GM19328 (cell line): ENCODE results near the gene FARP1.
"Not testable (repeated sequence)": the region's sequence is repeated elsewhere in the genome, so short reads cannot be mapped to it uniquely, and the experiment has no call there.

Experiments
- ATAC-seq: cut with Tn5 transposase; IDR thresholded peaks from one replicate; pipeline ENCODE4 v1.9.1; 2021; ENCODE audit warnings: mild to moderate bottlenecking, moderate library complexity; ENCODE audit not compliant: unreplicated experiment

Gene FARP1

DNA sequence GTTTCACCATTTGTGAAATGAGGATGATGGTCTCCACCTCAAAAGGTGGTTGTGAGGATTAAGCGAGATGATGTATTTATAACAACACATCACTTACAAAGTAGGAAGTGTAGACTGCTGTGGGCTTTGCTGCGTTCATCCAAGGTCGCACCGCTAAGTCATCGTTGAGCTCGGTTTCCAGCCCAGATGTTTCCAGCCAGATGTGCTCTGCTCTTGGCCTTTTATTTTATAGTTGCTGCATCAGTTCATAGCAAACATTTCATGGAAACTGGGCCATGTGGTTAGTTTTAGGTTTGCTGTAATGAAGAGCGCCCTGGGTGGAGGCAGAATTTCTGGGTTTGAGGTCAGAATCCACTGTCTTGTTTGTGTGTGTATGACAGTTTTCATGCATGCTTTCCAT, 110.6 kb downstream of the FARP1 start:
- ATAC-seq: no peak

DNA sequence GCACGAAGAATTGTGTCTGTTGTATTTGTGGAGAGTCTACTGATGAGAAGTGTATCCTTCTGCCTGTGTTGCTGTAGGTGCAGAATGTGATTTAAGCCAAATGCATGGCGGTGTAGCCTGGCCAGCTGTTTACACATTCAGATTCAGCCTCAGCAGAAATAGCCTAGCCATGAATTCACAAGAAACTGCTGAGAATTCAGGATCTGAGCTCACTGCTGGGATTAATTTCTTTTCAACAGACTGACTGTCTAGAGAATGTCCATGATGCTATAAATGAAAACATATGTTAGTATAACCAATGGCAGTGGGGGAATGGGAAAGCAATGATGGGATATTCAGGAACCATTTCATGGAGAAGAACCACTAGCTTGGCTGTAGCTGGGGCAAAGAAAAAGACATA, 111.6 kb downstream of the FARP1 start:
- no peak for ATAC-seq

DNA sequence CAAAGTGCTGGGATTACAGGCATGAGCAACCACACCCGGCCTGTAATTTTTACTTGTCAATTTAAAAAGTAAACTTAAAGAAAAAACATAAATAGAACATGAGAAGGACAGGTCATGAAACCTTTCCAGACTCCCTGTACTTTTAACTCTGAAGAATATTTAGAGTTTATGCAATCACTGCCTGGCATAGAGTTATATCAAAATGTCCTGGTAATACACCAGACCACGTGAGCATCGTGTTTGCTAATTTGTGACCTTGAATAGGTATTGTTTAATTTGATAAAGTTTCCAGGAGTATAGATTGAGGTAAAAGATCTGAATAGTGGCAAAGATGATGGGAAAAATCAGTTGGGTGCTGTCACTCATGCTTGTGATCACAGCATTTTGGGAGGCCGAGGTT, 115.3 kb downstream of the FARP1 start:
- no peak for ATAC-seq

DNA sequence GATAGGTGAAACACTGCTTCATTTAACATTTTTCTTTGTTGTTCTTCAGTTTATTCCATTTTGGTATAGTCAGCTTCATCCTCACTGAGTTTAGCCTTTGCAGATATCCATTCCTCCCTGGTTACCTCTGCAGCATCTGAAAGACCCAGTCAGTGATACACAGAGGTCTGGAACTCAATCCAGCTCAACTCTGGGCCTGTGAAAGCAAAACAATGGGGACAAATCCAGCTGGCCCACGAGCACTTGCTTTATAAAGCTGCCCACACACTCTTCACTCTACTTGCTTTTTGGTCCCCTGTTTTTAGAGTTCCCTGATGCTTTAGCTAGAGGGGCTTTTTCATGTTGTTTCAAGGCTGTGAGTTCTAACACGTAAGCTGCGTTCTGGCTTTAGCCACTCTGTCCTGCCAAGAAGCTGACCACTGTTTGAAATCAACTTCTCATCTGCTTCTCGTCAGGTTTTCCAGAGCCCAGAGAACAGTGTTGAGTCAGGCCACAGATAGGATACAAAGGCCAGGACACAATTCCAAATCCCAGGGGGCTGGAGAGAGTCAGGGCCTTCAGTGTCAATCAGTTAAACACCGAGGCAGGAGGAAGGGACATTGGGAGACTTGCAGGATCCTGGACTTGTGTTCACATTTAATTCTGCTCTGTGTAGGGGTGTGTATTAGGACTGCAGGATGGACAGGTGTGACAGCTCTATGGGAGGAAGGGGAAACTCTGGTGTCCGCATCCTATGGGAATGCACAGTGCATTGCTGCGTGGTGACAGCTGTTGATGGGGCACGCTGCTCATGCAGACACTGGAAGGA, 117.7 kb downstream of the FARP1 start:
- no peak for ATAC-seq

GRCh38 chr13:98261165-98261702, 118.3 kb downstream of the FARP1 start:
- ATAC-seq: no peak

DNA sequence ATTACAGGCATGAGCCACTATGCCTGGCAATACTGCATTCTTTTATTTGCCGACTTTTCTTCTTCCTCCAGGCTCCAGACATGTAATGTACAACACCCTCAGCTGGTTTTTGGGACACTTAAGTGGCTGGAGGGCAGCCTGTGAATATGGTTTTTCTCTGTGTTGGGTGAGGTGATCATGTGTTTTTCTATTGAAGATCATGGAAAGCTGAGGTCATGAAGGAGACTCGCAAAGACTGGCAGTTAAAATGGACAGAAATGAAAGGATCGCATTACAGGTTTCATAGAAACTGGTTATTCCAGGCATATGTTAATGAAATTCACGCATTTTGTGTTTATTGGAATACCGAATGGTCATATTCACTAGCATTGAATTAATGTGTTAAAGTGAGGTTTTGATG, 119.4 kb downstream of the FARP1 start:
- no peak for ATAC-seq

DNA sequence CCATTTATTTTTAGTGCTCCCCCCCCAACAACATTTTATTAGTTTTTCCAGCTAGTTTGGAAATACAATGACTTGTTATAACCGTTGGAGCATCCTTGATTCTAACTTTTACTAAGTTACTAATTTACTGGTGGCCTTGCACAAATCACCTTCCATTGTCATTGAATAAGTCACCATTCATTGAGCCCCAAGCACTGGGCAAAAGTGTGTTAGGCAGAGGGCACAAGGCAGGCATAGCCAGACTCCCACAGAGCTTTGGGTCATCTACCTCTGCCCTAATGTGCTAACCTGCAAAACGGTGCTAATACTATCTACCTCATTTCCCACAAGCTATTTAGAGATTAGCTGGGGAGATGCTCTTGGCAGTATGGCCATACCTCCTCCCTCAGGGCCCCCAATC, 120.9 kb downstream of the FARP1 start:
- ATAC-seq: no peak

- no peak for ATAC-seq
Observed at GRCh38 chr13:98264877-98265276, 122.0 kb downstream of the FARP1 start.

DNA sequence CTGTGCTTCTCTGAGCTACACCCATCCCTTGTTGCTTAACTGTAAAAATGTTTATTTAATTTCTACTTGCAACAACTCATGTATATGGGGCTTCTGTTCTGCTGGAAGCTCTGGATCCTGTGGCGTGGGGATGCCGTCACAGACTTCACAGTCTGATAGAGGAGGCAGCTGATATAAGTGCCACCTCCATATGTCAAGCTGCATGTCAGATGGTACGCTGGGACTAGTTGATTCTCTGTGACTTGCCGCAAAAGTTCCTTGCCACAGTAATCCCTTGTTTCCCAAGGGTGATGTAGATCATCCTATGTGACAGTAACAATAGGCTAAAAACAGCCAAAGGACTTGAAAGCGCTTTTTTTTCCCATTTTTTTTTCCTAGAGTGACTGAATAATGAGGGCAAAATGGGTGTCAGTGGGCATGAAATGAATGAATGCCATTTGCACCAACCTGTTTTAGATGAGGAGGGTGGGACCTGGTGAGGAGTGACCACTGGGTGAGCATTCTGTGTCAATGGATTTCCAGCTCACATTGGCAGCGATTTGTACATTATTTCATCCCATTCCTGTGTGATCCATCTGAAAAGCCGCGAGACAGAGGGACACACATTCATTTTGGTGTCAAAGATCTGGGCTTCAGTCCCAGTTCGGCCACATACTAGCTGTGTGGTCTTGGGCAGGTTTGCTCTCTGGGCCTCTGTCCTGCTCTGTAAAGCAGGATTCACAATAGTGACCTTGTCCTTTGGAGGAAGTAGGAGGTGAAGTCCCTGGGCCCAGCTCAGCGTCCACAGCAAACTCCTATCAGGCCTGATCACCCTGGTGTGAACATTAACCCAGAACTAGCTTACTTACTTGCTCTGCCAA, 123.0 kb downstream of the FARP1 start:
- no peak for ATAC-seq

DNA sequence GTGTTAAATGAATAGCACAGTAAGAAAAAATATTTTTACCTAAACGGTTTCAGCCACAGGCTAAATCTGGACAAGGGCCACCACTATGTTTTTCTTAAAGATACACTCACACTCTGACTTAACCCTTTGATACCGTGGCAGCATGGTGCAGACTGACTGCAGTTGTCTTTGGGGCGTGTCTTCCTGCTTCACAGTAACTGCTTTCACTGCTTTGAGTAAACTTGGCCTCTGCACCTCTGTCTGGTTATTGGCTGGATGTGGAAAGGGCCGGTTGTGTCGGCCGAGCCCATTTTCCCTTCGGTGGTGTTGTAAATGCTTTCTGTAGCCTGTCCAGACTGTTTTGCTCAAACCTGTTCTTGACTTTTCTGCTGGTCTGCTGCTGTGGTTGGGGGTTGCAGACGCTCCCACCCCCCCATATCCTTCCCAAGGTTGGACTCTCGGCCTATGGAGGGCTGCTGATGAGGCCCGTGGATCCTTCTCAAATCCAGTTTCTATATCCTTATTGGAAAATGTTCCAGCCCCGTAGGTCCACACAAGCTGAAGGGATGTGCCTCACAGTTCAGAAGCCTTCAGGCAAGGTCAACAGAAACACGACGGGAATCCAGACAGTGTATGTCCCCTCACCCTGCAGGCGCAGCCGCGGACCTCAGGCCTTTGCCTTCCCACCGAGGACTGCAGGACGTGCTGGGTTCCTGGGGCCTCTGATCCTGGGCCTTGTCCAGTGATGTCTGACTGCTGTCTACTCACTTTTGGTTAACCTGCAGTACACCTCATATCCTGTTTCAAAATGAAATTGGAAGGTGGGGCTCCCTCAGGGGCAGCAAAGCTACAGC, 124.4 kb downstream of the FARP1 start:
- ATAC-seq: no peak

- no peak for ATAC-seq
Observed at GRCh38 chr13:98269386-98269785, 126.5 kb downstream of the FARP1 start.

GRCh38 chr13:98270819-98271218, 127.9 kb downstream of the FARP1 start:
- ATAC-seq: no peak

DNA sequence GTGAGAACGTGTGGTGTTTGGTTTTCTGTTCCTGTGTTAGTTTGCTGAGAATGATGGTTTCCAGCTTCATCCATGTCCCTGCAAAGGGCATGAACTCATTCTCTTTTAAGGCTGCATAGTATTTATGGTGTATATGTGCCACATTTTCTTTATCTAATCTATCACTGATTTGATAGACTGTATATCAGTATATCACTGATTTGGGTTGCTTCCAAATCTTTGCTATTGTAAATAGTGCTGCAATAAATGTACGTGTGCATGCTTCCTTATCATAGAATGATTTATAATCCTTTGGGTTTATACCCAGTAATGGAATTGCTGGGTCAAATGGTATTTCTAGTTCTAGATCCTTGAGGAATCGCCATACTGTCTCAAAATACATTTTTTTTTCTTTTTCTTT, 128.8 kb downstream of the FARP1 start:
- not testable (repeated sequence) for ATAC-seq

- no peak for ATAC-seq
Observed at GRCh38 chr13:98272549-98272948, 129.7 kb downstream of the FARP1 start.

DNA sequence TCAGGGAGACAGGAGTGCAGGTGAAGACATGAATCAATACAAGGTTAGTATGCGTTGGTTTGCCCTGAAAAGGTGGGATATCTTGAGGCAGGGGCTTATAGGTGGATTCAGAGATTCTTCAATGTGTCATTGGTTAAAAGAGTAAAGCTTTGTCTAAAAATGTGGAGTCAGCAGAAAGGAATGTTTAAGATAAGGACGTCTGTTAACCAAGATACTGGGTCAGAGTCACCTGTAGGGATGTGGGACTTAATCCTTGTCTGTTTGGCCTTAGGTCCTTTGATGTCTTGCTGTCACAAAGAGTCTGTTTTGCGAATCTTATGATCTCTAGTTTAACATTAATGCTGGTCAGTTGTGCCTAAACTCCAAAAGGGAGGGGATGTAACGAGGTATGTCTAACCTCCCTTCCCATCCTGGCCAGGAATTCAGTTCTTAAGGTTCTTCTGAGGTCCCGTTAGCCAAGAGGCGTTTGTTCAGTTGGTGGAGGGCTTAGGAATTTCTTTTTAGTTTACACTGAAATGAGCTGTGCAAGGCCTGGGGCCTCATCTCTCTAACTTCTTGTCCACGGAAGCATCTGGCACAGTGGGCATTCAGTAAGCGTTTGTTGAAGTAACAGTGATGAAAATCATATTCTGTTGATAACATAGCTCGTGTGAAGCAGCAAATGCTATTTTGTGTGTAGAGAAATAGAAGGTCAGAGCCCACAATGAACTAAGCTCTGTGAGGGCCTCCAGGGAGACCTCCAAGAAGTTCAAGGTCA, 130.4 kb downstream of the FARP1 start:
- ATAC-seq: no peak

DNA sequence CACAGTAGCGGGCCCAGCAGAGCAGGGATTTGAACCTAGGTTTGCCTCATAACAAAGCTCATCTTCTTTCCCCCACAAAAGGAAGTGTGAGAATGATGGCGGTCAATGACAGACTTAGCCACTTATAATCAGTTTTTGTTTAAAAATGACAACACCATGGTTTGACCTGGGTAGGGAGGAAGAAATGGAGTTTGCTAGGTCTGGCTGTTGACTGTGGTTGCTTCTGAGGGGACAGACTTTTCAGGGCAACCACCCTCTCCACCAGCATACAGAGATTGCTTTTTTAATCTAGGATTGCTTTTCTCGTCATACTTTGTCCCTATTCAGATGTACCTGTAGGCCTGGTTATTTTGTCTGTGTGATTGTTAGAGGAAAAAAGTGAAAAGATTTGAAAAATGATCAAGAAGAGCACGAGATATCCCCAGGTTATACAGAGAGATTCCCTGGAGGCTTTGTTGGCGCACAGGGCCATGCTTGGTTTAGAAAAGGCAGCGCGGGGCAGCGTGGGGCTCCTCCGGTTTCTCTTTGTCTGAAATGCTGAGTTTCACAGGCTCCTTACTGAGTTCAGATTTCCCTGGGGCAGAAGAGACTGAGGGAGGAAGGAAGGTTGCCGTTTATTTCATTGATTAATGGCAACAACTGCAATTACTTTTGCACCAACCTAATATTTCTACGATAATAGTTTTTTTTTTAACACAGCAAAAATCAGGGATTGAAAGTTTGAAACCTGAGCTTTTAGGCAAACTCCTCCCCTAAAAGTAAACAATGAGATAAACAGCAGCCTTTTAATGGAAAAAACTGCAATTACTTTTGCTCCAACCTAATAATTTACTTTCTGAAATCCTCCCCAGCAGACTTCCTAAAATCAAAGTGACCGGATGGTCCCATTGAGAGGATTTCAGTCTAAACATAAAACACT, 131.2 kb downstream of the FARP1 start:
- no peak for ATAC-seq

DNA sequence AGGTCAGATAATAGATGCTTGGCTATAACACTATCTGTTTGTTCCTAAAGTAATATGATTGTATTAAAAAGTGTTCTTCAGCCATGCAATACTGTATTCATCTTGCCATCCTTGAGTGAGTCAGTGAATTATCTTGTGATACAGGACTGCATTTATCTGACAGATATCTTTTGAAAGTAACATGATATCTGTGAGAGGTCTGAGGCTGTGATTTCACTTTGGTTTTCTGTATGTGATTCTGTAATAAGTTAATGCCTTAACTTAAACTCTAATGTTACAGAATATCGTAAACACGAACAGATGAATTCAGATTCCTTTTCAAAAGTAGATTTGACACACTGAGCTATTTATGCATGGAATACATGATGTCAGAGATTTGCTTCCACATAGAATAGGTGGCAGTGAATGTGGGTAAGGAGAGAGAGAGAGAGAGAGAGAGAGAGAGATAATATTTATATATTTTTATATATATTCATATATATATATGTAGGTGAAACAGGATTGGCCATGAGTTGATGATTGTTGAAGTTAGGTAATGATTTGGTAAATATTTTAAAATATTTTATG, 132.1 kb downstream of the FARP1 start:
- ATAC-seq: no peak

DNA sequence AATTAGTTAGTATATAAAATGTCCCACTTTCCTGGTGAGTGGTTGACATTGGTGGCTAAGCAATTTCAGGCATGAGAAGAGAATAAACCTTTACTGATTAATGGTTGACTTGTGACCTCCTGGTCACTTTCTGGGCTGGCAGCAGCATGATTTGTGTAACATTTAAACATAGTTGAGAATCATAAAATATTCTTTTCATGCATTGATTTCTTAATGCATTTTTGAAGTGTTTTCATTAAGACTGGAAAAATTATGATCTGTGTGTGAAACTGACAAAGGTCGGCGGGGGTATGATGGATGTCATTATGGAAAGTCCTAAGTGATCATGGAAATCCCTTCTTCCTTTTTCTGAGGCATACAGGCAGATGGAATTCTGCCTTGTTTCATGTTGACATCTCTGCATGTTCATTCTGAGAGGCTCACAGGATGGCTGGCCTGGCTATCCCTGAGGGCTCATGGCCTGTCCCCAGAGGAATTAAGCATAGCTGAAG, 132.8 kb downstream of the FARP1 start:
- ATAC-seq: no peak

DNA sequence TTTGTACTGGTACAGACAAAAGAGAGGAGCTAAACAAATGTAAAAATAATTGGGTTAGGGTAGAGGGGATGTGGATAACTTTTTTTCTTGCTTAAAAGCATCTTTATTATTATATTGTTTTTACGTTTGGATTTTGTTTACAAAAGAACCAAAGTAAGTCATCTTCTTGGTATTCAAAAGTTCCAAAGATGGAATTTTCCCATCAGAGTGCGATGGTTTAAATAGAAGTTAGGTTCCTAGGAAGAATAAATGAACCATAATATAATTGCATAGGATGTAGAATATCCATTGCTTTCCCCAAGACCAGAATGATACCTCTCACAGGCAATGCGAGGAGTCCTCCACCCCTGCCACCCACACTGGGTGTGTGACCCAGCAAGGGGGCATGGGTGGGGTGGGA, 133.6 kb downstream of the FARP1 start:
- no peak for ATAC-seq
